Spleen (tissue), 7 donors: Measurements from ENCODE around the gene CEBPE.

Source experiments
- POLR2A ChIP-seq, 3 donors: fragments of 450-650 bp; IDR thresholded peaks; one replicate each; pipeline ENCODE4 v1.5.1; 2017; ENCODE audit warnings: antibody characterized with exemption in 3 of 3, mild to moderate bottlenecking in 1 of 3
- TF ChIP-seq, protein P1 (sequence below), 11 experiments: fragments of 200-600 bp in 7 of 11; fragments of 450-650 bp in 4 of 11; sonication (generic) in 4 of 11; IDR thresholded peaks in 8 of 11; conservative IDR thresholded peaks in 3 of 11; 1 replicate in 7 of 11; 2 replicates in 4 of 11; pipeline versions ENCODE4 v1.4.0 to v1.8.0; 2016 to 2021; ENCODE audit warnings: antibody characterized with exemption in 11 of 11, inconsistent platforms in 4 of 11, mild to moderate bottlenecking in 1 of 11
- donor health status: DM: no; HTN: no; CAD: no; lungs with moderate emphysema.
- donor health status: DM: no; HTN: no; CAD: no.
- donor health status: DM: no; HTN: no; CAD: no.

DNA sequence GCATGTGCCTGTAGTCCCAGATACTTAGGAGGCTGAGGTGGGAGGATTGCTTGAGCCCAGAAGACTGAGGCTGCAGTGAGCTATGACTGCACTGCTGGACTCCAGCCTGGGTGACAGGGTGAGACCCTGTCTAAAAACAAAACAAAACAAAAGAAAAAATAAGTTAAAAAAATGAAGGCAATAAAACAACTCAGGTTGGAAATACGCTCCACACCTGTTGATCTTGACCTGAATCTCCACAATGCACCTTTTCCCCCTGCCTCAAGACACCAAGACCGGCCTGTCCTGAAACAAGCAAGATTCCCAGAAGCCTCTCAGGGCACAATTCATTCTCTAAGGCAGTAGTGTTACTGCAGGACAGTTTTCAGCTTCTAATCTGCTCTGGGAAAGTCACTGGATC lies 20.8 kb upstream of the CEBPE start:
- TF ChIP-seq, protein P1, sequence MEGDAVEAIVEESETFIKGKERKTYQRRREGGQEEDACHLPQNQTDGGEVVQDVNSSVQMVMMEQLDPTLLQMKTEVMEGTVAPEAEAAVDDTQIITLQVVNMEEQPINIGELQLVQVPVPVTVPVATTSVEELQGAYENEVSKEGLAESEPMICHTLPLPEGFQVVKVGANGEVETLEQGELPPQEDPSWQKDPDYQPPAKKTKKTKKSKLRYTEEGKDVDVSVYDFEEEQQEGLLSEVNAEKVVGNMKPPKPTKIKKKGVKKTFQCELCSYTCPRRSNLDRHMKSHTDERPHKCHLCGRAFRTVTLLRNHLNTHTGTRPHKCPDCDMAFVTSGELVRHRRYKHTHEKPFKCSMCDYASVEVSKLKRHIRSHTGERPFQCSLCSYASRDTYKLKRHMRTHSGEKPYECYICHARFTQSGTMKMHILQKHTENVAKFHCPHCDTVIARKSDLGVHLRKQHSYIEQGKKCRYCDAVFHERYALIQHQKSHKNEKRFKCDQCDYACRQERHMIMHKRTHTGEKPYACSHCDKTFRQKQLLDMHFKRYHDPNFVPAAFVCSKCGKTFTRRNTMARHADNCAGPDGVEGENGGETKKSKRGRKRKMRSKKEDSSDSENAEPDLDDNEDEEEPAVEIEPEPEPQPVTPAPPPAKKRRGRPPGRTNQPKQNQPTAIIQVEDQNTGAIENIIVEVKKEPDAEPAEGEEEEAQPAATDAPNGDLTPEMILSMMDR (IDR thresholded peaks at IDR 0.05 in 8 of 11, conservative IDR thresholded peaks at IDR 0.05 in 3 of 11) = no peak
- no peak for TF ChIP-seq POLR2A (IDR thresholded peaks at IDR 0.05)
